CD14-positive monocyte (primary cell): Measurements from ENCODE around the gene SLC22A12. TPM values are rescaled to one million over a fixed set of nuclear protein-coding genes. Genes with fewer than 3 reads are reported as not detected.
"Not testable (repeated sequence)": the region's sequence is repeated elsewhere in the genome, so short reads cannot be mapped to it uniquely, and the experiment has no call there.

Source experiments
- DNase-seq, 3 donors: peaks; one replicate each; pipeline ENCODE4 v3.0.0-alpha.2; 2011 to 2022
- H2AFZ ChIP-seq: 2 replicates; pipeline ENCODE4 v1.6.0; 2012; ENCODE audit warnings: mild to moderate bottlenecking, low read depth, low read length, inconsistent platforms; ENCODE audit not compliant: insufficient read depth, poor library complexity, severe bottlenecking
- H3K27ac ChIP-seq, 2 donors: 1 replicate in 1 of 2; 2 replicates in 1 of 2; pipeline ENCODE4 v1.5.1; 2012 to 2013; ENCODE audit warnings: low read length in 2 of 2, control low read depth in 1 of 2, inconsistent platforms in 1 of 2, low read depth in 1 of 2, mild to moderate bottlenecking in 1 of 2
- H3K27me3 ChIP-seq, 2 donors: one replicate each; pipeline versions ENCODE4 v1.6.0 to v1.6.1; 2011 to 2013; ENCODE audit warnings: low read length in 2 of 2; ENCODE audit not compliant: control insufficient read depth in 2 of 2, insufficient read depth in 2 of 2
- H3K36me3 ChIP-seq, 2 donors: replicated peaks in 1 of 2; 1 replicate in 1 of 2; 2 replicates in 1 of 2; pipeline versions ENCODE4 v1.5.1 to v1.6.1; 2012 to 2013; ENCODE audit warnings: low read length in 2 of 2, control low read depth in 1 of 2, inconsistent platforms in 1 of 2, mild to moderate bottlenecking in 1 of 2; ENCODE audit not compliant: insufficient read depth in 2 of 2, control insufficient read depth in 1 of 2
- H3K4me1 ChIP-seq, 2 donors: 1 replicate in 1 of 2; 2 replicates in 1 of 2; pipeline versions ENCODE4 v1.5.1 to v1.6.1; 2012 to 2013; ENCODE audit warnings: low read length in 2 of 2, control low read depth in 1 of 2, inconsistent platforms in 1 of 2, mild to moderate bottlenecking in 1 of 2, moderate library complexity in 1 of 2; ENCODE audit not compliant: insufficient read depth in 2 of 2, control insufficient read depth in 1 of 2
- H3K4me2 ChIP-seq: replicated peaks from 2 replicates; pipeline ENCODE3; 2012; ENCODE audit warnings: low read length, moderate library complexity, mild to moderate bottlenecking; ENCODE audit not compliant: poor library complexity, severe bottlenecking; ENCODE audit errors: extremely low read depth
- H3K4me3 ChIP-seq, 3 experiments: fragments of 200-600 bp in 1 of 3; sonication (generic) in 1 of 3; replicated peaks in 1 of 3; 1 replicate in 2 of 3; 2 replicates in 1 of 3; pipeline ENCODE4 v1.5.1; 2011 to 2013; ENCODE audit warnings: low read length in 3 of 3, mild to moderate bottlenecking in 3 of 3, control low read depth in 2 of 3, low read depth in 2 of 3, inconsistent platforms in 1 of 3, moderate library complexity in 1 of 3
- H3K79me2 ChIP-seq: 2 replicates; pipeline ENCODE4 v1.6.0; 2012; ENCODE audit warnings: mild to moderate bottlenecking, control low read depth, inconsistent platforms, low read length, moderate library complexity; ENCODE audit not compliant: insufficient read depth
- H3K9ac ChIP-seq: 2 replicates; pipeline ENCODE4 v1.6.0; 2017; ENCODE audit warnings: low read length, mild to moderate bottlenecking; ENCODE audit not compliant: insufficient read depth, poor library complexity, severe bottlenecking
- H3K9me3 ChIP-seq, 2 donors: replicated peaks in 1 of 2; 1 replicate in 1 of 2; 2 replicates in 1 of 2; pipeline versions ENCODE4 v1.5.1 to v1.6.1; 2012 to 2013; ENCODE audit warnings: low read length in 2 of 2, control low read depth in 1 of 2; ENCODE audit not compliant: control insufficient read depth in 1 of 2, insufficient read depth in 1 of 2
- H4K20me1 ChIP-seq: 2 replicates; pipeline ENCODE4 v1.6.0; 2012; ENCODE audit warnings: mild to moderate bottlenecking, low read length, control low read depth, moderate library complexity; ENCODE audit not compliant: insufficient read depth
- H3K27ac Mint-ChIP-seq, 7 donors: one replicate each; pipeline ENCODE4 v1.8.0; 2020; ENCODE audit warnings: mild to moderate bottlenecking in 7 of 7, mixed read lengths in 7 of 7, moderate library complexity in 6 of 7, inconsistent platforms in 2 of 7
- H3K27me3 Mint-ChIP-seq, 3 donors: one replicate each; pipeline ENCODE4 v1.8.0; 2021 to 2022; ENCODE audit warnings: low read depth in 3 of 3, mild to moderate bottlenecking in 3 of 3, mixed read lengths in 3 of 3, moderate library complexity in 3 of 3, inconsistent platforms in 1 of 3
- H3K36me3 Mint-ChIP-seq, 2 donors: one replicate each; pipeline ENCODE4 v1.8.0; 2020; ENCODE audit warnings: mixed read lengths in 2 of 2, inconsistent platforms in 1 of 2, mild to moderate bottlenecking in 1 of 2
- H3K4me1 Mint-ChIP-seq: one replicate; pipeline ENCODE4 v1.8.0; 2020; ENCODE audit warnings: mild to moderate bottlenecking, mixed read lengths
- H3K4me3 Mint-ChIP-seq, 2 donors: one replicate each; pipeline ENCODE4 v1.8.0; 2020; ENCODE audit warnings: mild to moderate bottlenecking in 2 of 2, mixed read lengths in 2 of 2, moderate library complexity in 1 of 2
- H3K9me3 Mint-ChIP-seq, 7 donors: one replicate each; pipeline ENCODE4 v1.8.0; 2020 to 2022; ENCODE audit warnings: mixed read lengths in 7 of 7, mild to moderate bottlenecking in 6 of 7, moderate library complexity in 6 of 7, inconsistent platforms in 2 of 7
- WGBS: methylation state at CpG from one replicate; pipeline ENCODE4 v1.1.5; 2013; ENCODE audit warnings: missing lambda C conversion rate; ENCODE audit not compliant: insufficient coverage; 5-methylcytosine and 5-hydroxymethylcytosine counted together
- intact Hi-C, 2 donors: fragments of 100-400 bp; cut with micrococcal nuclease; formaldehyde crosslinking; loops; one replicate each; pipeline versions ENCODE4 v1.15.0 to v1.15.1; 2023
- polyA plus RNA-seq, 3 donors: library from polyadenylated mRNA; depleted of rRNA in 1 of 3; unstranded in 2 of 3; stranded (reverse) in 1 of 3; fragments of 300-500 nt in 2 of 3; fragments of >200 nt in 1 of 3; fragmentation: Illumina TruSeq in 2 of 3; gene quantifications; 1 replicate in 2 of 3; 2 replicates in 1 of 3; pipeline ENCODE4 v1.2.3, GENCODE V29; 2012 to 2021
- TF ChIP-seq, protein P1 (sequence below): fragments of 200-600 bp; IDR thresholded peaks from one replicate; pipeline ENCODE4 v1.8.0; 2022; ENCODE audit warnings: antibody characterized with exemption, mild to moderate bottlenecking

SLC22A12 gene
- polyA plus RNA-seq, 3 donors, result not detected

DNA sequence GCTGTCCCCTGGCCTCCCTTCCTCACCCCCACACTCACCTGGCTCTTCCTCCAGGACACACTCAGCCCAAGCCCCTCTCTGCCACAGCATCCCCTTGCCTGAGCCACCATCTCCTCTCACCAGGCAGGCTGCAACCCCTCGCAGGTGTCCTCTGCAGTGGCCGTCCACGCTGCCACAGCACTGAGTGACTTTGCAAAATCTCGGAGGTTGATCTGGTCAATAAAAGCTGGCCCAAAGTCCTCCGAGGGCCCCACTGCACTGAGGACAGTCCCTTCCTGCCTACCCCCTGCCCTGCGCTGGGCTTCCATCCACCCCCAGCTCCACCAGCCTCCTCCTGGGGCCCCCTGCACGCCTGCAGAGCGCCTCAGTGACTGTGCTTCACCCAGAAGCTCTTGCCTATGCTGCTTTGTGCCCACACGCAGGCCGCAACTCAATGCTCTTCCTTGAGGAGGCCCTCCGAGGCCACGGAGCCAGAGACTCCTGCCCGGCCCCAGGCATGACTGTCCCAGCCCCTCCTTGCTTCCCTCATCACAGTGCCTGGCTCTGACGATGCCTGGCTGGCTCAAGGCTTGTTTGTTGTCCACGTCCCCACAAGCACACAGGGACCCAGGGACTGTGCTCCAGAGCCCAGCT lies 30.8 kb upstream of the SLC22A12 start:
- H3K27me3 Mint-ChIP-seq, result peaks cover 1 to 6% (median 2%) of the 10 kb centered on the region in 3 donors
- Histone ChIP-seq H3K4me3 (no peak overlapping the region), H3K36me3 (no peaks in the 10 kb centered on the region), H3K4me1 (peaks cover 0 to under 1% of the 10 kb centered on the region in 2 donors), H3K9ac (no peak overlapping the region), H3K79me2 (no peaks in the 10 kb centered on the region), H3K4me2 (no peak overlapping the region), H3K27ac (no peak overlapping the region), H3K27me3 (no peaks in the 10 kb centered on the region), H4K20me1 (no peaks in the 10 kb centered on the region), H3K9me3 (no peaks in the 10 kb centered on the region), H2AFZ (no peak overlapping the region)
- intact Hi-C loops, result no loop called here
- peaks cover 1% of the 10 kb centered on the region for H3K4me1 Mint-ChIP-seq
- H3K27ac Mint-ChIP-seq, result no peak overlapping the region
- H3K9me3 Mint-ChIP-seq, result peaks cover 0 to 2% (median 0%) of the 10 kb centered on the region in 7 donors
- H3K4me3 Mint-ChIP-seq, result no peak overlapping the region
- no peak for DNase-seq
- no peaks in the 10 kb centered on the region for H3K36me3 Mint-ChIP-seq
- WGBS, result 83% methylated on average over 15 of the region's 15 CpGs
- TF ChIP-seq, protein P1, sequence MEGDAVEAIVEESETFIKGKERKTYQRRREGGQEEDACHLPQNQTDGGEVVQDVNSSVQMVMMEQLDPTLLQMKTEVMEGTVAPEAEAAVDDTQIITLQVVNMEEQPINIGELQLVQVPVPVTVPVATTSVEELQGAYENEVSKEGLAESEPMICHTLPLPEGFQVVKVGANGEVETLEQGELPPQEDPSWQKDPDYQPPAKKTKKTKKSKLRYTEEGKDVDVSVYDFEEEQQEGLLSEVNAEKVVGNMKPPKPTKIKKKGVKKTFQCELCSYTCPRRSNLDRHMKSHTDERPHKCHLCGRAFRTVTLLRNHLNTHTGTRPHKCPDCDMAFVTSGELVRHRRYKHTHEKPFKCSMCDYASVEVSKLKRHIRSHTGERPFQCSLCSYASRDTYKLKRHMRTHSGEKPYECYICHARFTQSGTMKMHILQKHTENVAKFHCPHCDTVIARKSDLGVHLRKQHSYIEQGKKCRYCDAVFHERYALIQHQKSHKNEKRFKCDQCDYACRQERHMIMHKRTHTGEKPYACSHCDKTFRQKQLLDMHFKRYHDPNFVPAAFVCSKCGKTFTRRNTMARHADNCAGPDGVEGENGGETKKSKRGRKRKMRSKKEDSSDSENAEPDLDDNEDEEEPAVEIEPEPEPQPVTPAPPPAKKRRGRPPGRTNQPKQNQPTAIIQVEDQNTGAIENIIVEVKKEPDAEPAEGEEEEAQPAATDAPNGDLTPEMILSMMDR, result no peak

DNA sequence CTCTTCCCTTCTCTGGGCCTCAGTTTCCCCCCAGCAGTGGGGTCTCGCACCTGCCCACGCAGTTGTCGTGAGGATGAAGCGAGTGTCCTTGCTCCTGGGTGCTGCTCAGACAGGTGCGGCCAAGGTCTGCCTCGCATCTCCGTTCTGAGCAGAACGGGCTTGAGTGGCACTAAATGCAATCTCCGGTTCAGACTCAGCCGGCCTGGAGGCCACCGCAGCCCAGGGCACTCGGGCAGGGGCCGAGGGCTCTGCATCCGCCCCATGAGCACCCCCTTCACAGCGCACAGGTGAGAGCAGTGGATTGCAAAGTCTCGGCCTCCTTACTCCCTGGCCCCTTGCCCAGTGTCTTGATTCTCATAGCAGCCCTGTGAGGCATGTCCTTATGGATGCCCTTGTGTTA lies 30.1 kb upstream of the SLC22A12 start:
- no peak for DNase-seq
- Histone ChIP-seq H3K9ac (no peak overlapping the region), H3K79me2 (no peaks in the 10 kb centered on the region), H3K27me3 (no peaks in the 10 kb centered on the region), H3K9me3 (no peaks in the 10 kb centered on the region), H3K4me2 (no peak overlapping the region), H3K4me3 (no peak overlapping the region), H3K36me3 (no peaks in the 10 kb centered on the region), H2AFZ (no peak overlapping the region), H4K20me1 (no peaks in the 10 kb centered on the region), H3K27ac (no peak overlapping the region), H3K4me1 (no peaks in the 10 kb centered on the region)
- TF ChIP-seq, protein P1, result no peak
- H3K9me3 Mint-ChIP-seq, result peaks cover 0 to 2% (median 0%) of the 10 kb centered on the region in 7 donors
- no peaks in the 10 kb centered on the region for H3K4me1 Mint-ChIP-seq
- intact Hi-C loops, result no loop called here
- WGBS, result 96% methylated on average over 16 of the region's 16 CpGs
- peaks cover 1 to 6% (median 2%) of the 10 kb centered on the region in 3 donors for H3K27me3 Mint-ChIP-seq
- no peak overlapping the region for H3K27ac Mint-ChIP-seq
- no peak overlapping the region for H3K4me3 Mint-ChIP-seq
- no peaks in the 10 kb centered on the region for H3K36me3 Mint-ChIP-seq

DNA sequence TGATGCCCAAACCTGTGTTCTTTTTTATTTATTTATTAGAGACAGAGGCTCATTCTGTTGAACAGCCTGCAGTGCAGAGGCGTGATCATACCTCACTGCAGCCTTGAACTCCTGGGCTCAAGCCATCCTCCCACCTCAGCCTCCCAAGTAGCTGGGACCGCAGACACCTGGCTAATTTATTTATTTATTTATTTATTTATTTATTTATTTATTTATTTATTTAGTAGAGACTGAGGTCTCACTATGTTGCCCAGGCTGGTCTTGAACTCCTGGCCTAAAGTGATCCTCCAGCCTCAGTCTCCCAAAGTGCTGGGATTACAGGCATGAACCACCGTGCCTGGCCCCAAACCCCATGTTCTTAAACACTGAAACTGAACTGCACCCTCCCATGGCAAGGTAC lies 29.6 kb upstream of the SLC22A12 start:
- H3K4me1 Mint-ChIP-seq, H3K27ac Mint-ChIP-seq, H3K4me2 ChIP-seq, H2AFZ ChIP-seq, DNase-seq, H3K4me1 ChIP-seq, H4K20me1 ChIP-seq, H3K79me2 ChIP-seq, H3K27me3 Mint-ChIP-seq, intact Hi-C loops, H3K4me3 Mint-ChIP-seq, H3K36me3 ChIP-seq, H3K9me3 ChIP-seq, H3K27ac ChIP-seq, H3K36me3 Mint-ChIP-seq, H3K4me3 ChIP-seq, H3K9me3 Mint-ChIP-seq, H3K9ac ChIP-seq, H3K27me3 ChIP-seq: not testable (repeated sequence)
- no CpG with 5 or more reads among the region's 3 CpGs for WGBS
